HEK293 (cell line): ENCODE data around the gene CRYBG2.
A peak's percentile ranks its signal among the peaks of the same experiment; 100 is the strongest.

Experiments
- CTCF ChIA-PET: fragments of 350-600 bp; formaldehyde crosslinking; extraction: SDS; loops from one replicate; lab custom pipeline; 2021; ENCODE audit warnings: antibody characterized with exemption; lab: Yijun Ruan, JAX
- POLR2A ChIA-PET: fragments of 300-600 bp; formaldehyde crosslinking; extraction: SDS; loops from one replicate; lab custom pipeline; 2020; ENCODE audit warnings: antibody characterized with exemption, inconsistent platforms; lab: Yijun Ruan, JAX
- H3K27ac ChIP-seq: fragments of 200-500 bp; sonication (Bioruptor generic); 2 replicates; pipeline ENCODE4 v1.5.1; 2014; ENCODE audit warnings: low read depth, low read length, control low read depth, inconsistent platforms; ENCODE audit errors: extremely low read depth
- H3K36me3 ChIP-seq, 2 experiments: fragments of 200-500 bp in 1 of 2; sonication (Bioruptor generic) in 1 of 2; 1 replicate in 1 of 2; 2 replicates in 1 of 2; pipeline ENCODE4 v1.5.1; 2014 to 2017; ENCODE audit warnings: inconsistent platforms in 2 of 2, low read length in 2 of 2; ENCODE audit not compliant: control insufficient read depth in 2 of 2, insufficient read depth in 1 of 2
- H3K4me1 ChIP-seq: fragments of 200-500 bp; sonication (Bioruptor generic); 2 replicates; pipeline ENCODE4 v1.5.1; 2014; ENCODE audit warnings: mild to moderate bottlenecking, low read length, inconsistent platforms; ENCODE audit not compliant: control insufficient read depth, insufficient read depth
- H3K4me3 ChIP-seq: 2 replicates; pipeline ENCODE4 v1.5.1; 2011; ENCODE audit warnings: low read depth, mild to moderate bottlenecking, control low read depth, low read length, moderate library complexity
- H3K9me3 ChIP-seq: fragments of 200-500 bp; sonication (Bioruptor generic); 2 replicates; pipeline ENCODE4 v1.5.1; 2014; ENCODE audit warnings: low read depth, low read length, inconsistent platforms; ENCODE audit not compliant: control insufficient read depth, insufficient read depth
- EGR2 ChIP-seq: fragments of 450-650 bp; formaldehyde crosslinking; IDR thresholded peaks from 2 replicates; pipeline ENCODE4 v1.5.1; 2016; ENCODE audit warnings: low read depth, missing biosample characterization, missing genetic modification characterization
- KLF1 ChIP-seq: fragments of 450-650 bp; formaldehyde crosslinking; IDR thresholded peaks from 2 replicates; pipeline ENCODE4 v1.5.1; 2016; ENCODE audit warnings: missing biosample characterization, missing genetic modification characterization
- KLF10 ChIP-seq: fragments of 450-650 bp; IDR thresholded peaks from 2 replicates; pipeline ENCODE4 v1.5.1; 2018; ENCODE audit warnings: missing biosample characterization, mild to moderate bottlenecking, missing genetic modification characterization
- KLF9 ChIP-seq: fragments of 450-650 bp; formaldehyde crosslinking; IDR thresholded peaks from 2 replicates; pipeline ENCODE4 v1.5.1; 2016; ENCODE audit warnings: missing biosample characterization, missing genetic modification characterization, low read depth
- SP2 ChIP-seq: fragments of 450-650 bp; formaldehyde crosslinking; IDR thresholded peaks from 2 replicates; pipeline ENCODE4 v1.5.1; 2016; ENCODE audit warnings: missing biosample characterization, missing genetic modification characterization
- SP7 ChIP-seq: fragments of 450-650 bp; formaldehyde crosslinking; IDR thresholded peaks from 2 replicates; pipeline ENCODE4 v1.5.1; 2016; ENCODE audit warnings: missing biosample characterization, missing genetic modification characterization
- ZEB2 ChIP-seq: fragments of 450-650 bp; formaldehyde crosslinking; IDR thresholded peaks from 2 replicates; pipeline ENCODE4 v1.5.1; 2016; ENCODE audit warnings: missing biosample characterization, missing genetic modification characterization
- ZFHX2 ChIP-seq: fragments of 450-650 bp; formaldehyde crosslinking; conservative IDR thresholded peaks from 2 replicates; pipeline ENCODE4 v1.5.1; 2016; ENCODE audit warnings: missing biosample characterization, missing genetic modification characterization
- ZNF16 ChIP-seq: fragments of 450-650 bp; formaldehyde crosslinking; IDR thresholded peaks from 2 replicates; pipeline ENCODE4 v1.5.1; 2016; ENCODE audit warnings: low read depth, missing biosample characterization, missing genetic modification characterization
- ZNF2 ChIP-seq: fragments of 450-650 bp; formaldehyde crosslinking; IDR thresholded peaks from 2 replicates; pipeline ENCODE4 v1.5.1; 2016; ENCODE audit warnings: missing biosample characterization, missing genetic modification characterization
- ZNF302 ChIP-seq: fragments of 450-650 bp; formaldehyde crosslinking; IDR thresholded peaks from 2 replicates; pipeline ENCODE4 v1.5.1; 2016; ENCODE audit warnings: missing biosample characterization, missing genetic modification characterization, low read depth
- ZNF350 ChIP-seq: fragments of 450-650 bp; formaldehyde crosslinking; IDR thresholded peaks from 2 replicates; pipeline ENCODE4 v1.5.0; 2017; ENCODE audit warnings: missing biosample characterization, mild to moderate bottlenecking, missing genetic modification characterization
- ZNF560 ChIP-seq: fragments of 450-650 bp; formaldehyde crosslinking; IDR thresholded peaks from 2 replicates; pipeline ENCODE4 v1.5.1; 2017; ENCODE audit warnings: missing biosample characterization, missing genetic modification characterization, borderline replicate concordance
- ZNF561 ChIP-seq: fragments of 450-650 bp; IDR thresholded peaks from 2 replicates; pipeline ENCODE4 v1.5.1; 2018; ENCODE audit warnings: missing biosample characterization, missing genetic modification characterization, borderline replicate concordance
- ZNF600 ChIP-seq: fragments of 450-650 bp; formaldehyde crosslinking; IDR thresholded peaks from 2 replicates; pipeline ENCODE4 v1.5.1; 2016; ENCODE audit warnings: missing biosample characterization, missing genetic modification characterization
- ZNF623 ChIP-seq: fragments of 450-650 bp; formaldehyde crosslinking; IDR thresholded peaks from 2 replicates; pipeline ENCODE4 v1.5.1; 2016; ENCODE audit warnings: missing biosample characterization, missing genetic modification characterization
- TF ChIP-seq, protein P1 (sequence below): fragments of 450-650 bp; IDR thresholded peaks from 2 replicates; pipeline ENCODE4 v1.5.1; 2018; ENCODE audit warnings: missing biosample characterization, mild to moderate bottlenecking, missing genetic modification characterization
- TF ChIP-seq, protein P2 (sequence below): fragments of 450-650 bp; formaldehyde crosslinking; IDR thresholded peaks from 2 replicates; pipeline ENCODE4 v1.5.1; 2016; ENCODE audit warnings: missing biosample characterization, missing genetic modification characterization
- TF ChIP-seq, protein P3 (sequence below): fragments of 450-650 bp; formaldehyde crosslinking; IDR thresholded peaks from 2 replicates; pipeline ENCODE4 v1.5.1; 2016; ENCODE audit warnings: missing biosample characterization, missing genetic modification characterization
- TF ChIP-seq, protein P4 (sequence below): fragments of 450-650 bp; formaldehyde crosslinking; IDR thresholded peaks from 2 replicates; pipeline ENCODE4 v1.5.1; 2016; ENCODE audit warnings: missing biosample characterization, missing genetic modification characterization, borderline replicate concordance

The CRYBG2 gene

DNA sequence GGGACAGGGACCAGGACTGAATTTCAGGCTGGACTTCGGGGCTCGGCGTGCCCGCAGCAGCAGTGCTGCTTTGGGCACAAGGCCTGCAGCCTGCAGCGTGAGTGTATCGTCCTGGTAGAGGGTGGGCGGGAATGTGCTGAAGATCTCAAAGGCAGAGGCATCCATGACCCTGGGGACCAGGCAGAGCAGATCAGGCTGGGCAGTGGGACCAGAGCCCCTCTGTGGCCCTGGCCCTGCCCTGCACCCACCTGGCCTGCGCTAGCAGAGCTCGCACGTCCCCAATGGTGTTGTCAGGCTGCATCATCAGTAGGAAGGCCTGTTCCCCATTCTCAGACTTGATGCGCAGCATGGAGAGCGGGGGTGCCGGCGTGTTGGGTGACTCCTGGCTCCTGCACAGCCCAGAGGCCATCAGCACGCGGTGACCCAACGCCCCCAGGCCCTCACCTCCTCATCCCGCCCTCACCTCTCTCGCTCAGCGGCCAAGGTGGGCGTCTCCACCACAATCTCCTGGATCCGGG, 71.5 kb downstream of the CRYBG2 start:
- TF ChIP-seq, protein P1, sequence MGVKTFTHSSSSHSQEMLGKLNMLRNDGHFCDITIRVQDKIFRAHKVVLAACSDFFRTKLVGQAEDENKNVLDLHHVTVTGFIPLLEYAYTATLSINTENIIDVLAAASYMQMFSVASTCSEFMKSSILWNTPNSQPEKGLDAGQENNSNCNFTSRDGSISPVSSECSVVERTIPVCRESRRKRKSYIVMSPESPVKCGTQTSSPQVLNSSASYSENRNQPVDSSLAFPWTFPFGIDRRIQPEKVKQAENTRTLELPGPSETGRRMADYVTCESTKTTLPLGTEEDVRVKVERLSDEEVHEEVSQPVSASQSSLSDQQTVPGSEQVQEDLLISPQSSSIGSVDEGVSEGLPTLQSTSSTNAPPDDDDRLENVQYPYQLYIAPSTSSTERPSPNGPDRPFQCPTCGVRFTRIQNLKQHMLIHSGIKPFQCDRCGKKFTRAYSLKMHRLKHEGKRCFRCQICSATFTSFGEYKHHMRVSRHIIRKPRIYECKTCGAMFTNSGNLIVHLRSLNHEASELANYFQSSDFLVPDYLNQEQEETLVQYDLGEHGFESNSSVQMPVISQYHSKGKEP, result no peak
- peak; percentile 62 for TF ChIP-seq EGR2 (tag by site-specific recombination)
- peak; percentile 39; the same call in 1 of the 2 replicates for TF ChIP-seq SP2
- peak; percentile 24; the same call in 1 of the 2 replicates for TF ChIP-seq ZNF600 (tag by site-specific recombination)
- peak; percentile 50; the same call in 1 of the 2 replicates for TF ChIP-seq ZFHX2 (tag by site-specific recombination)
- Histone ChIP-seq H3K27ac (no peak overlapping the region), H3K4me1 (0 out of 2 replicates have a peak, but pooled peaks cover 3% of the 10 kb centered on the region), H3K36me3 (peaks cover 0 to 41% of the 10 kb centered on the region in 2 experiments; a peak in 1 of 3 replicates), H3K4me3 (no peak overlapping the region), H3K9me3 (no peaks in the 10 kb centered on the region)
- POLR2A ChIA-PET, result no interaction called here
- CTCF ChIA-PET, result interaction anchor here (0.9 to 10.2 kb wide), 3 partner anchors 36 to 135 kb away, joined by 4 to 203 read pairs (median 30); partner anchors contain the start of gene CD52

DNA sequence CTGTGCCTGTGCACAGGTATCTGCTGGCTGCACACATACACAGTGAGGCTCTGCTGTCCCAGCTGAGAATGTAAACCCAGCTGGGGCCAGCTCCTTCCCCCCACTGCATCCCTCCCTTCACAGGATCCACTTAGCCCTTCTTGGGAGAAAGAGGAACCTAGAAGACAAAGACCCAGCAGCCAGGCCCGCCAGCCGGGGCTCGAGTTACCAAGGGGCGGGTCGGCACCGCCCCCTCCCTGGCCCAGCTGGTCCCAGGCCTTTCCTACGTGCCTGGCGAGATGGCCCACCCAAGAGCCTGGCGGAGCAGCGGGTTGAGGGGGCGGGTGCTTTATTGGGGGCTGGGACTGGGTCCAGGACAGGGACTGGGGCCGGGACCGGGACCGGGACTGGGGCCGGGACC, 72.0 kb downstream of the CRYBG2 start:
- CTCF ChIA-PET, result interaction anchor here (1.3 to 3.6 kb wide), 4 partner anchors 29 to 135 kb away, joined by 3 to 30 read pairs (median 15); no protein-coding TSS in a partner anchor
- no peak for TF ChIP-seq ZNF350 (tag by site-specific recombination)
- TF ChIP-seq ZNF302 (tag by site-specific recombination), result no peak
- 0 out of 2 replicates have a peak, but pooled peaks have one; percentile 20 for TF ChIP-seq EGR2 (tag by site-specific recombination)
- peak; percentile 77 for TF ChIP-seq SP2
- TF ChIP-seq, protein P2, sequence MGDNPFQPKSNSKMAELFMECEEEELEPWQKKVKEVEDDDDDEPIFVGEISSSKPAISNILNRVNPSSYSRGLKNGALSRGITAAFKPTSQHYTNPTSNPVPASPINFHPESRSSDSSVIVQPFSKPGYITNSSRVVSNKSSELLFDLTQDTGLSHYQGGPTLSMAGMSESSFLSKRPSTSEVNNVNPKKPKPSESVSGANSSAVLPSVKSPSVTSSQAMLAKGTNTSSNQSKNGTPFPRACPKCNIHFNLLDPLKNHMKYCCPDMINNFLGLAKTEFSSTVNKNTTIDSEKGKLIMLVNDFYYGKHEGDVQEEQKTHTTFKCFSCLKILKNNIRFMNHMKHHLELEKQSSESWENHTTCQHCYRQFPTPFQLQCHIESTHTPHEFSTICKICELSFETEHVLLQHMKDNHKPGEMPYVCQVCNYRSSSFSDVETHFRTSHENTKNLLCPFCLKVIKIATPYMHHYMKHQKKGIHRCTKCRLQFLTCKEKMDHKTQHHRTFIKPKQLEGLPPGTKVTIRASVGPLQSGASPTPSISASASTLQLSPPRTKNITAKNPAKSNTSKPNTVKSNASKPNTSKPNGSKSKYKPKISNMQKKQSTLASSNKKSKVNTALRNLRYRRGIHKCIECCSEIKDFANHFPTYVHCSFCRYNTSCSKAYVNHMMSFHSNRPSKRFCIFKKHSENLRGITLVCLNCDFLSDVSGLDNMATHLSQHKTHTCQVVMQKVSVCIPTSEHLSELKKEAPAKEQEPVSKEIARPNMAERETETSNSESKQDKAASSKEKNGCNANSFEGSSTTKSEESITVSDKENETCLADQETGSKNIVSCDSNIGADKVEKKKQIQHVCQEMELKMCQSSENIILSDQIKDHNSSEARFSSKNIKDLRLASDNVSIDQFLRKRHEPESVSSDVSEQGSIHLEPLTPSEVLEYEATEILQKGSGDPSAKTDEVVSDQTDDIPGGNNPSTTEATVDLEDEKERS, result no peak
- peak; percentile 82 for TF ChIP-seq KLF9 (tag by site-specific recombination)
- TF ChIP-seq ZNF623 (tag by site-specific recombination), result no peak
- TF ChIP-seq ZNF16 (tag by site-specific recombination), result no peak
- TF ChIP-seq ZNF561 (tag by site-specific recombination), result no peak
- TF ChIP-seq ZNF2 (tag by site-specific recombination), result no peak
- TF ChIP-seq ZFHX2 (tag by site-specific recombination), result peak; percentile 21; the same call in 1 of the 2 replicates
- peak; percentile 42; the same call in 1 of the 2 replicates for TF ChIP-seq KLF1 (tag by site-specific recombination)
- TF ChIP-seq KLF10 (tag by site-specific recombination), result peak; percentile 66
- TF ChIP-seq, protein P3, sequence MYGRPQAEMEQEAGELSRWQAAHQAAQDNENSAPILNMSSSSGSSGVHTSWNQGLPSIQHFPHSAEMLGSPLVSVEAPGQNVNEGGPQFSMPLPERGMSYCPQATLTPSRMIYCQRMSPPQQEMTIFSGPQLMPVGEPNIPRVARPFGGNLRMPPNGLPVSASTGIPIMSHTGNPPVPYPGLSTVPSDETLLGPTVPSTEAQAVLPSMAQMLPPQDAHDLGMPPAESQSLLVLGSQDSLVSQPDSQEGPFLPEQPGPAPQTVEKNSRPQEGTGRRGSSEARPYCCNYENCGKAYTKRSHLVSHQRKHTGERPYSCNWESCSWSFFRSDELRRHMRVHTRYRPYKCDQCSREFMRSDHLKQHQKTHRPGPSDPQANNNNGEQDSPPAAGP (tag by site-specific recombination), result no peak
- peak; percentile 66 for TF ChIP-seq SP7 (tag by site-specific recombination)
- TF ChIP-seq, protein P4, sequence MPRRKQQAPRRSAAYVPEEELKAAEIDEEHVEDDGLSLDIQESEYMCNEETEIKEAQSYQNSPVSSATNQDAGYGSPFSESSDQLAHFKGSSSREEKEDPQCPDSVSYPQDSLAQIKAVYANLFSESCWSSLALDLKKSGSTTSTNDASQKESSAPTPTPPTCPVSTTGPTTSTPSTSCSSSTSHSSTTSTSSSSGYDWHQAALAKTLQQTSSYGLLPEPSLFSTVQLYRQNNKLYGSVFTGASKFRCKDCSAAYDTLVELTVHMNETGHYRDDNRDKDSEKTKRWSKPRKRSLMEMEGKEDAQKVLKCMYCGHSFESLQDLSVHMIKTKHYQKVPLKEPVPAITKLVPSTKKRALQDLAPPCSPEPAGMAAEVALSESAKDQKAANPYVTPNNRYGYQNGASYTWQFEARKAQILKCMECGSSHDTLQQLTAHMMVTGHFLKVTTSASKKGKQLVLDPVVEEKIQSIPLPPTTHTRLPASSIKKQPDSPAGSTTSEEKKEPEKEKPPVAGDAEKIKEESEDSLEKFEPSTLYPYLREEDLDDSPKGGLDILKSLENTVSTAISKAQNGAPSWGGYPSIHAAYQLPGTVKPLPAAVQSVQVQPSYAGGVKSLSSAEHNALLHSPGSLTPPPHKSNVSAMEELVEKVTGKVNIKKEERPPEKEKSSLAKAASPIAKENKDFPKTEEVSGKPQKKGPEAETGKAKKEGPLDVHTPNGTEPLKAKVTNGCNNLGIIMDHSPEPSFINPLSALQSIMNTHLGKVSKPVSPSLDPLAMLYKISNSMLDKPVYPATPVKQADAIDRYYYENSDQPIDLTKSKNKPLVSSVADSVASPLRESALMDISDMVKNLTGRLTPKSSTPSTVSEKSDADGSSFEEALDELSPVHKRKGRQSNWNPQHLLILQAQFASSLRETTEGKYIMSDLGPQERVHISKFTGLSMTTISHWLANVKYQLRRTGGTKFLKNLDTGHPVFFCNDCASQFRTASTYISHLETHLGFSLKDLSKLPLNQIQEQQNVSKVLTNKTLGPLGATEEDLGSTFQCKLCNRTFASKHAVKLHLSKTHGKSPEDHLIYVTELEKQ (tag by site-specific recombination), result no peak
- no peak for TF ChIP-seq ZNF560 (tag by site-specific recombination)
- no peak for TF ChIP-seq ZEB2 (tag by site-specific recombination)
- H3K9me3 ChIP-seq, result no peaks in the 10 kb centered on the region
- H3K4me3 ChIP-seq, result no peak overlapping the region
- peaks cover 2 to 46% of the 10 kb centered on the region in 2 experiments; a peak in 1 of 3 replicates for H3K36me3 ChIP-seq
- H3K27ac ChIP-seq, result no peak overlapping the region
- H3K4me1 ChIP-seq, result 0 out of 2 replicates have a peak, but pooled peaks cover 3% of the 10 kb centered on the region
- POLR2A ChIA-PET, result no interaction called here
